ENCODE measurements around the gene FASTKD3.

FASTKD3 gene

DNA sequence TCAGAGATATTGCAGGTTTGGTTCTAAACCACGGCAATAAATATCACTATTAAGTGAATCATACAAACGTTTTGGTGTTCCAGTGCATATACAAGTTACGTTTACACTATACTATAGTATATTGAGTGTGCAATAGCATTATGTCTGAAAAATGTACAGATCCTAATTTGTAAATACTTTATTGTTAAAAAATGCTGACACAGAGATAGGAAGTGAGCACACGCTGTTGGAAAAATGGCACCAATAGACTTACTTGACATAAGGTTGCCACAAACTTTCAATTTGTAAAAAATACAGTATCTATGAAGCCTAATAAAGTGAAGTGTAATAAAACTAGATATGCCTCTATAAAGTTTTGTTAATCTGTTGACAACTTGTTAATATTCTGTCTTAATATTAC is 33.8 kb downstream of the FASTKD3 start:
- H3K4me1 ChIP-seq (ENCODE audit: control insufficient read depth, insufficient read depth, low read length, poor library complexity, severe bottlenecking): no peaks in the 10 kb centered on the region
- H3K4me3 ChIP-seq (ENCODE audit: insufficient read depth, low read depth, low read length, poor library complexity, severe bottlenecking): no peak overlapping the region
- H3K9me3 ChIP-seq (ENCODE audit: control insufficient read depth, low read length): no peaks in the 10 kb centered on the region
- no peak overlapping the region for H3K27ac ChIP-seq (ENCODE audit: insufficient read depth, low read length, poor library complexity, severe bottlenecking)
- no peak for DNase-seq
- no peaks in the 10 kb centered on the region for H3K27me3 ChIP-seq (replicated peaks; ENCODE audit: control insufficient read depth, insufficient read depth, low read length, poor library complexity, severe bottlenecking)
- H3K36me3 ChIP-seq (ENCODE audit: control insufficient read depth, insufficient read depth, low read length): no peaks in the 10 kb centered on the region

DNA sequence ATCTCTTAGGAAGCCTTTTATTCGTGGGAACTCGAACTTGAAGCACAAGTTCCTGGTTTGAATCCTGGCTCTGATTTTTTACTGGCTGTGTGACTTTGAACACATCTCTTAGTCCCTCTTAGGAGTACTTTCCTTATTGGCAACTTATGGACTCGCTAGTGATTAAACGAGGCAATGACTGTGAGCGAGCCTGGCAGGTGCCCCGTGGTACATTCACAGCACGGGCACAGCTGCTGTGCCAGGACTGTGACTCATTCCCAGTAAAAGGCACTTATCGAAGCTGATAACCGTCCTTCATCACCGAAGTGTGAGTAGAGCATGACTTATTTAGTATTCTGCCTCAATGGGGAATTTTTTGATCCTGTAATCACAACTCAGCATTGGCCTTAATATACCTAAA is 40.6 kb downstream of the FASTKD3 start:
- no peak overlapping the region for H3K27ac ChIP-seq (ENCODE audit: insufficient read depth, low read length, poor library complexity, severe bottlenecking)
- no peak for DNase-seq
- no peaks in the 10 kb centered on the region for H3K36me3 ChIP-seq (ENCODE audit: control insufficient read depth, insufficient read depth, low read length)
- no peaks in the 10 kb centered on the region for H3K9me3 ChIP-seq (ENCODE audit: control insufficient read depth, low read length)
- no peaks in the 10 kb centered on the region for H3K27me3 ChIP-seq (replicated peaks; ENCODE audit: control insufficient read depth, insufficient read depth, low read length, poor library complexity, severe bottlenecking)
- H3K4me3 ChIP-seq (ENCODE audit: insufficient read depth, low read depth, low read length, poor library complexity, severe bottlenecking): no peak overlapping the region
- H3K4me1 ChIP-seq (ENCODE audit: control insufficient read depth, insufficient read depth, low read length, poor library complexity, severe bottlenecking): no peaks in the 10 kb centered on the region

DNA sequence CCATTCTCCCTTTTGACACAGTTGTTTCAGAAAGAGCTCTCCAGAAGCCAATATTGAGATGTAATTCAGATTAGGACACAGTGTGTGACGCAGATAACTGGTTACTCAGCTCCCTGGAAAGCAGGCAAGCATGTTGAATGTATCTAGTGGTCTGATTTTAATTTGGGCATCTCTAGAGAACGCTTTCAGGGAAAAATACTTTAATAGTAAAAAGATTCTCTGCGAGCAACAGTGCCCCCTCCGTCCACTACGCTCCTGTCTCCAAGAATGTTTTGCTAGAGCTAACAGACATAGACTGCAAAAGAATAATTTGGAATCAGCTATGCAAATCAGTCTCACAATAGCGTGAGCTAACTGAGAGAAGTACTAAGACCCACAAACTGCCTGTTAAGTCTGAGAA is 41.2 kb downstream of the FASTKD3 start:
- no peak for DNase-seq
- H3K27me3 ChIP-seq (replicated peaks; ENCODE audit: control insufficient read depth, insufficient read depth, low read length, poor library complexity, severe bottlenecking): no peaks in the 10 kb centered on the region
- H3K4me1 ChIP-seq (ENCODE audit: control insufficient read depth, insufficient read depth, low read length, poor library complexity, severe bottlenecking): no peaks in the 10 kb centered on the region
- no peaks in the 10 kb centered on the region for H3K9me3 ChIP-seq (ENCODE audit: control insufficient read depth, low read length)
- H3K4me3 ChIP-seq (ENCODE audit: insufficient read depth, low read depth, low read length, poor library complexity, severe bottlenecking): no peak overlapping the region
- no peaks in the 10 kb centered on the region for H3K36me3 ChIP-seq (ENCODE audit: control insufficient read depth, insufficient read depth, low read length)
- no peak overlapping the region for H3K27ac ChIP-seq (ENCODE audit: insufficient read depth, low read length, poor library complexity, severe bottlenecking)

DNA sequence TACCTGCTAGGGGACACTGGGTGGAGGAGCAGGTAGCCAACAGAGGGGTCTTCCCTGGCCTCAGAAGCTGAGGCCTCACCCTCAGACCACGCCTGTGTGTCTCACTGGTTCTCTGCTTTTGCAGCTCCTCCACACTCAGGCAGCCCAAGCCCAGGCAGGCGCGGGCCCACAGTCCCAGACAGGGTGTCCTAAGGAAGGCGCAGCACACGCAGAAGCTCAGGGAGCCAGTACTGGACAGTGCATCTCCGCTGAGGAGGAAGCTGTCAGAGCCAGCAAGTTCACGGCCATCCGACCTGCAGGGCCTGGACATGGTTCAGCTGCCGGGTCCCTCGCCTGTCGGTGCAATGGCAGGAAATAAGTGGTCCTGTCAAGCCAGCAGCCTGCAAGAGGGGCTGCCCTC is 43.2 kb downstream of the FASTKD3 start:
- Histone ChIP-seq H3K4me1 (ENCODE audit: control insufficient read depth, insufficient read depth, low read length, poor library complexity, severe bottlenecking) (no peaks in the 10 kb centered on the region), H3K27ac (ENCODE audit: insufficient read depth, low read length, poor library complexity, severe bottlenecking) (no peak overlapping the region), H3K4me3 (ENCODE audit: insufficient read depth, low read depth, low read length, poor library complexity, severe bottlenecking) (no peak overlapping the region), H3K9me3 (ENCODE audit: control insufficient read depth, low read length) (no peaks in the 10 kb centered on the region), H3K36me3 (ENCODE audit: control insufficient read depth, insufficient read depth, low read length) (no peaks in the 10 kb centered on the region), H3K27me3 (replicated peaks; ENCODE audit: control insufficient read depth, insufficient read depth, low read length, poor library complexity, severe bottlenecking) (no peaks in the 10 kb centered on the region)
- DNase-seq: no peak

DNA sequence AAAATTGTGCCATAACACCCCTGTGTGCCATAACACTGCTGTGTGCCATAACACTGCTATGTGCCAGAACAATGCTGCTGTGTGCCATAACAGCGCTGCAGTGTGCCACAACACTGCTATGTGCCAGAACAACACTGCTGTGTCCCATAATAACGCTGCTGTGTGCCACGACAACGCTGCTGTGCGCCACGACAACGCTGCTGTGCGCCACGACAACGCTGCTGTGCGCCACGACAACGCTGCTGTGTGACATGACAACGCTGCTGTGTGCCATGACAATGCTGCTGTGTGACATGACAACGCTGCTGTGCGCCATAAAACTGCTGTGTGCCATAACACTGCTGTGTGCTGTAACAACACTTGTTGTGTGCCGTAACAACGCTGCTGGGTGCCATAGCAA is 43.8 kb downstream of the FASTKD3 start:
- H3K27ac ChIP-seq (ENCODE audit: insufficient read depth, low read length, poor library complexity, severe bottlenecking): no peak overlapping the region
- no peaks in the 10 kb centered on the region for H3K4me1 ChIP-seq (ENCODE audit: control insufficient read depth, insufficient read depth, low read length, poor library complexity, severe bottlenecking)
- DNase-seq: no peak

DNA sequence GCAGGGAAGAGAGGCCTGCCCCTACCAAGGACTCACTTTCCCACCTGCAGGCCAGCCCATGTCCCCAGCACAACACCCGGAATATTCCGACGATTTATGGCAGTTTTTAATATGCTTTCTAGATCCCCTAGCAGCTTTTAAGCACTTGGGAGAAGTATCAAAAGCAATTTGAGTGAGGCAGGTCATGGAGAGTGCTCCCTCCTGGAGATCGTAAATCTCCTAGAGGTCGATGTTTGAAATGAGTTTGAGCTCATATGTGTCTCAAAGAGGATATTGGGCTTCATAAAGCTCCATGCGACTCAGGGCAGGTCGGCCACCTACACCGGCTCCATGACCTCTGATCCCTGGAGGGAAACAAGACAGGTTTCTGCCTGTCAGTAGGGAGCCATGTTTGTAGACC is 45.2 kb downstream of the FASTKD3 start:
- no peaks in the 10 kb centered on the region for H3K9me3 ChIP-seq (ENCODE audit: control insufficient read depth, low read length)
- H3K36me3 ChIP-seq (ENCODE audit: control insufficient read depth, insufficient read depth, low read length): no peaks in the 10 kb centered on the region

More for the DNA sequence above, 43.8 kb downstream of the FASTKD3 start:
- no peaks in the 10 kb centered on the region for H3K36me3 ChIP-seq (ENCODE audit: control insufficient read depth, insufficient read depth, low read length)
- H3K27me3 ChIP-seq (replicated peaks; ENCODE audit: control insufficient read depth, insufficient read depth, low read length, poor library complexity, severe bottlenecking): no peaks in the 10 kb centered on the region
- no peaks in the 10 kb centered on the region for H3K9me3 ChIP-seq (ENCODE audit: control insufficient read depth, low read length)
- H3K4me3 ChIP-seq (ENCODE audit: insufficient read depth, low read depth, low read length, poor library complexity, severe bottlenecking): no peak overlapping the region

DNA sequence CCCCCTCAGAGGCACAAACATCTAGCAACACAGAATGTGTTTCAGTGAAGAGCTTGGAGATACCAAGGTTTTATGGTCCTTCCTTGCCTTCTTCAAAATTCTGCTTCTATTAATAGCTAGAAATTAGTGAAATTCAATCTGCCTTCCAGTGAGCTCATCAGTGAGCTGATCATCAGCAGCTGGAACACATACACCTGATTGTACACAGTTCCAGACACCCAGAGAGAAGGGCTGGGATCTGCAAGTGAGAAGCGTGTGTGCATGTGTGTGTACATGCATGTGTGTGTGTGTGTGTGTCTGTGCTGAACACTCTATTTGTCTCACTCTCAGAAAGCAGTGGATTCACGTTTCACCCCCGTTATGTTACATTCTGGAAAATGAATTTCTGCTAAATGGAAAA is 46.4 kb downstream of the FASTKD3 start:
- no peaks in the 10 kb centered on the region for H3K4me1 ChIP-seq (ENCODE audit: control insufficient read depth, insufficient read depth, low read length, poor library complexity, severe bottlenecking)
- no peak for DNase-seq
- no peaks in the 10 kb centered on the region for H3K36me3 ChIP-seq (ENCODE audit: control insufficient read depth, insufficient read depth, low read length)
- no peaks in the 10 kb centered on the region for H3K27me3 ChIP-seq (replicated peaks; ENCODE audit: control insufficient read depth, insufficient read depth, low read length, poor library complexity, severe bottlenecking)
- H3K4me3 ChIP-seq (ENCODE audit: insufficient read depth, low read depth, low read length, poor library complexity, severe bottlenecking): no peak overlapping the region
- H3K27ac ChIP-seq (ENCODE audit: insufficient read depth, low read length, poor library complexity, severe bottlenecking): no peak overlapping the region
- no peaks in the 10 kb centered on the region for H3K9me3 ChIP-seq (ENCODE audit: control insufficient read depth, low read length)

More for the DNA sequence above, 45.2 kb downstream of the FASTKD3 start:
- no peak for DNase-seq
- Histone ChIP-seq H3K4me3 (ENCODE audit: insufficient read depth, low read depth, low read length, poor library complexity, severe bottlenecking) (no peak overlapping the region), H3K27me3 (replicated peaks; ENCODE audit: control insufficient read depth, insufficient read depth, low read length, poor library complexity, severe bottlenecking) (no peaks in the 10 kb centered on the region), H3K4me1 (ENCODE audit: control insufficient read depth, insufficient read depth, low read length, poor library complexity, severe bottlenecking) (no peaks in the 10 kb centered on the region), H3K27ac (ENCODE audit: insufficient read depth, low read length, poor library complexity, severe bottlenecking) (no peak overlapping the region)

DNA sequence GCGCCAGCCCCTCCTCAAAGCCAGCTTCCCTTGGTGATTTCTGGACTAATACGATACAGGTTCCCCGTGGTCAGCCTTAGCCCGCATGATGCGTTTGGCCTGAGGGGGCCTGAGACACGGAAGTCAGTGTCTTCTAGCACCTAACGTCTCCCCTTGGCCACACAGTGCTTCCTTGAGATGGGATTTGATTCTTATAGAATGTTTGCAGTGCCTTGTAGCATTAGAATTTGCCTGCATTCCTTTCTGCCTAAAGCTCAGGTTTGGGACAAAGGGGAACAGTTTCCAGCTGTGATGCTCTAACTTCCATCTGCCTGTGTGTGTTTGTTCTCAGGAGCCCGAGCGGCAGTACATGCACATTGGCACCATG is 52.3 kb downstream of the FASTKD3 start:
- H3K9me3 ChIP-seq (ENCODE audit: control insufficient read depth, low read length): no peaks in the 10 kb centered on the region
- H3K4me3 ChIP-seq (ENCODE audit: insufficient read depth, low read depth, low read length, poor library complexity, severe bottlenecking): no peak overlapping the region
- no peaks in the 10 kb centered on the region for H3K27me3 ChIP-seq (replicated peaks; ENCODE audit: control insufficient read depth, insufficient read depth, low read length, poor library complexity, severe bottlenecking)
- H3K36me3 ChIP-seq (ENCODE audit: control insufficient read depth, insufficient read depth, low read length): no peaks in the 10 kb centered on the region
- H3K27ac ChIP-seq (ENCODE audit: insufficient read depth, low read length, poor library complexity, severe bottlenecking): no peak overlapping the region
- H3K4me1 ChIP-seq (ENCODE audit: control insufficient read depth, insufficient read depth, low read length, poor library complexity, severe bottlenecking): no peaks in the 10 kb centered on the region
- no peak for DNase-seq

DNA sequence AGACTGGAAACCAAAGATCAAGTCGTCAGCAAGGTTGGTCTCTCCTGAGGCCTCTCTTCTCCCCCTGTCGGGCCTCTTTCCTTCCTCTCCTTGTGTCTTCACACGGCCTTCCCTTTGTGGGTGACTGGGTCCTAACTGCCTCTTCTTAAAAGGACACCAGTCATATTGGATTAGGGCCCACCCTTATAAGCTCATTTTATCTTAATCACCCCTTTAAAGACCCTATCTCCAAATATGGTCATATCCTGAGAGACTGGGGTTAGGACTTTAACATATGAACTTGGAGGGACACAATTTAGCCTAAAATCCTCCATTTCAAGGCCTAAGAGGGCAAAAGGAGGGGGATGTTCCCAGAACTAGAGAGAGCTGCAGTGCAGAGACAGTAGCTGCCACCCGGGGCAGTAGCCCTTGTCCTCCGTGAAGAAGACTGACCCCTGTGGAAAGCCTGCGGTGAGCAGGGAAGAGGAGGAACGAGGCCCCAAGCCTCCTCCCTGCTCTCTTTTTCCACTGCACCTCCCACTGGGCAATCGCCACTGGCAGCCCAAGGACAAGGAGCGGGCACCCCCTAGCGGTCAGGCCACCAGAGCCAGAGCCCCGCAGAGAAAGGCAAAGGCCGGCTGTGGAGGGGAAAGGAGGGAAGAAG is 52.8 kb downstream of the FASTKD3 start:
- Histone ChIP-seq H3K4me1 (ENCODE audit: control insufficient read depth, insufficient read depth, low read length, poor library complexity, severe bottlenecking) (no peaks in the 10 kb centered on the region), H3K36me3 (ENCODE audit: control insufficient read depth, insufficient read depth, low read length) (no peaks in the 10 kb centered on the region), H3K27me3 (replicated peaks; ENCODE audit: control insufficient read depth, insufficient read depth, low read length, poor library complexity, severe bottlenecking) (no peaks in the 10 kb centered on the region), H3K27ac (ENCODE audit: insufficient read depth, low read length, poor library complexity, severe bottlenecking) (no peak overlapping the region), H3K9me3 (ENCODE audit: control insufficient read depth, low read length) (no peaks in the 10 kb centered on the region), H3K4me3 (ENCODE audit: insufficient read depth, low read depth, low read length, poor library complexity, severe bottlenecking) (no peak overlapping the region)
- peak in 2 of 3 donors; percentile 5 to 40 for DNase-seq

DNA sequence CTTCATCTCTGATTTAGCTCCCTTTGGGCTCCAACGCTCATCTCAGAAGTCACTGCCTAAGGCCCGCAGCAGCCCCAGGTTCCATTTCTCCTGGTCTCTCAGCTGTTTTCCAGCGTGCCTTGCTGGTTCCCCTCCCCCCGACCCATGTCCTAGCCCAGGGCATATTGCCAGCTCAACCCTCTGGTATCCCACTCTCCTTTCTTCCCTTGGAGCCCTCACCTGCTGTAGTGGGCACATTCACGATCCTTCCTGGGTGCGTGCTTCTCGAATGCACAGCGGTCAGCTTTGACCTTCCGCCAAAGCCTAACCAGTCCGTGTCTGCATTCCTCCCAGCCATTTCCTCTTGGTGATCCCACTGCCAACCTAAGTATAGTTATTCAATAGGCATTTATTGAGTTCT is 54.0 kb downstream of the FASTKD3 start:
- no peak overlapping the region for H3K4me3 ChIP-seq (ENCODE audit: insufficient read depth, low read depth, low read length, poor library complexity, severe bottlenecking)
- no peaks in the 10 kb centered on the region for H3K27me3 ChIP-seq (replicated peaks; ENCODE audit: control insufficient read depth, insufficient read depth, low read length, poor library complexity, severe bottlenecking)
- no peak for DNase-seq
- H3K4me1 ChIP-seq (ENCODE audit: control insufficient read depth, insufficient read depth, low read length, poor library complexity, severe bottlenecking): no peaks in the 10 kb centered on the region
- H3K36me3 ChIP-seq (ENCODE audit: control insufficient read depth, insufficient read depth, low read length): no peaks in the 10 kb centered on the region
- H3K9me3 ChIP-seq (ENCODE audit: control insufficient read depth, low read length): no peaks in the 10 kb centered on the region
- no peak overlapping the region for H3K27ac ChIP-seq (ENCODE audit: insufficient read depth, low read length, poor library complexity, severe bottlenecking)

All from effector memory CD4-positive, alpha-beta T cell (primary cell).